GM23338 (cell line): ENCODE measurements around the gene TIAM1.

Source experiments
- CREB1 ChIP-seq: fragments of 250-450 bp; sonication (Bioruptor Pico); IDR thresholded peaks from 2 replicates; pipeline ENCODE4 v1.5.0; 2020; ENCODE audit warnings: low read depth, mild to moderate bottlenecking, moderate library complexity
- EZH2 ChIP-seq: fragments of 200-600 bp; sonication (generic); IDR thresholded peaks from one replicate; pipeline ENCODE4 v1.8.0; 2017; ENCODE audit warnings: antibody characterized with exemption, mild to moderate bottlenecking, low read depth; ENCODE audit not compliant: unreplicated experiment
- EZH2phosphoT487 ChIP-seq: fragments of 200-600 bp; sonication (generic); IDR thresholded peaks from one replicate; pipeline ENCODE4 v1.8.1; 2018; ENCODE audit warnings: antibody characterized with exemption; ENCODE audit not compliant: unreplicated experiment
- NANOG ChIP-seq: IDR thresholded peaks from 2 replicates; pipeline ENCODE4 v1.6.1; 2016; ENCODE audit warnings: antibody characterized with exemption, borderline replicate concordance
- POLR2AphosphoS5 ChIP-seq: IDR thresholded peaks from 2 replicates; pipeline ENCODE4 v1.6.1; 2016; ENCODE audit warnings: antibody characterized with exemption, low read depth
- REST ChIP-seq: IDR thresholded peaks from one replicate; pipeline ENCODE4 v1.6.1; 2018; ENCODE audit warnings: antibody characterized with exemption; ENCODE audit not compliant: unreplicated experiment
- STAT1 ChIP-seq: IDR thresholded peaks from one replicate; pipeline ENCODE4 v1.6.1; 2016; ENCODE audit warnings: antibody characterized with exemption; ENCODE audit not compliant: unreplicated experiment
- ZNF331 ChIP-seq: fragments of 250-450 bp; sonication (Bioruptor Pico); IDR thresholded peaks from 2 replicates; pipeline ENCODE4 v1.5.0; 2020; ENCODE audit warnings: low read depth, mild to moderate bottlenecking, moderate library complexity
- TF ChIP-seq, protein P1 (sequence below), 2 experiments: fragments of 200-600 bp in 1 of 2; sonication (generic) in 1 of 2; conservative IDR thresholded peaks; 2 replicates each; pipeline versions ENCODE4 v1.5.1 to v1.6.1; 2016 to 2017; ENCODE audit warnings: antibody characterized with exemption in 2 of 2, low read depth in 2 of 2, mild to moderate bottlenecking in 2 of 2, moderate library complexity in 1 of 2
- TF ChIP-seq, protein P2 (sequence below): IDR thresholded peaks from 2 replicates; pipeline ENCODE4 v1.6.1; 2016; ENCODE audit warnings: antibody characterized with exemption

- no peak for TF ChIP-seq POLR2AphosphoS5
- TF ChIP-seq, protein P1, sequence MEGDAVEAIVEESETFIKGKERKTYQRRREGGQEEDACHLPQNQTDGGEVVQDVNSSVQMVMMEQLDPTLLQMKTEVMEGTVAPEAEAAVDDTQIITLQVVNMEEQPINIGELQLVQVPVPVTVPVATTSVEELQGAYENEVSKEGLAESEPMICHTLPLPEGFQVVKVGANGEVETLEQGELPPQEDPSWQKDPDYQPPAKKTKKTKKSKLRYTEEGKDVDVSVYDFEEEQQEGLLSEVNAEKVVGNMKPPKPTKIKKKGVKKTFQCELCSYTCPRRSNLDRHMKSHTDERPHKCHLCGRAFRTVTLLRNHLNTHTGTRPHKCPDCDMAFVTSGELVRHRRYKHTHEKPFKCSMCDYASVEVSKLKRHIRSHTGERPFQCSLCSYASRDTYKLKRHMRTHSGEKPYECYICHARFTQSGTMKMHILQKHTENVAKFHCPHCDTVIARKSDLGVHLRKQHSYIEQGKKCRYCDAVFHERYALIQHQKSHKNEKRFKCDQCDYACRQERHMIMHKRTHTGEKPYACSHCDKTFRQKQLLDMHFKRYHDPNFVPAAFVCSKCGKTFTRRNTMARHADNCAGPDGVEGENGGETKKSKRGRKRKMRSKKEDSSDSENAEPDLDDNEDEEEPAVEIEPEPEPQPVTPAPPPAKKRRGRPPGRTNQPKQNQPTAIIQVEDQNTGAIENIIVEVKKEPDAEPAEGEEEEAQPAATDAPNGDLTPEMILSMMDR (conservative IDR thresholded peaks at IDR 0.05; ENCODE audit: low read depth in 2 of 2) = peak; percentile 65 to 82
- no peak for TF ChIP-seq EZH2phosphoT487
- TF ChIP-seq CREB1 (CRISPR knock-in tag) = no peak
- TF ChIP-seq REST = no peak
- TF ChIP-seq, protein P2, sequence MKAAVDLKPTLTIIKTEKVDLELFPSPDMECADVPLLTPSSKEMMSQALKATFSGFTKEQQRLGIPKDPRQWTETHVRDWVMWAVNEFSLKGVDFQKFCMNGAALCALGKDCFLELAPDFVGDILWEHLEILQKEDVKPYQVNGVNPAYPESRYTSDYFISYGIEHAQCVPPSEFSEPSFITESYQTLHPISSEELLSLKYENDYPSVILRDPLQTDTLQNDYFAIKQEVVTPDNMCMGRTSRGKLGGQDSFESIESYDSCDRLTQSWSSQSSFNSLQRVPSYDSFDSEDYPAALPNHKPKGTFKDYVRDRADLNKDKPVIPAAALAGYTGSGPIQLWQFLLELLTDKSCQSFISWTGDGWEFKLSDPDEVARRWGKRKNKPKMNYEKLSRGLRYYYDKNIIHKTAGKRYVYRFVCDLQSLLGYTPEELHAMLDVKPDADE = no peak
- TF ChIP-seq EZH2 = no peak
- no peak for TF ChIP-seq STAT1
- TF ChIP-seq ZNF331 (CRISPR knock-in tag) = no peak
- no peak for TF ChIP-seq NANOG
Measured at GRCh38 chr21:31180256-31181081, 163.6 kb downstream of the TIAM1 start.
